Nephron progenitor cell (in vitro differentiated cells): ENCODE measurements around the gene RNF220.

Experiments
- DNase-seq: peaks from one replicate; pipeline ENCODE4 v3.0.0; 2021
- H3K27ac Mint-ChIP-seq: 2 replicates; pipeline ENCODE4 v1.8.0; 2021; ENCODE audit warnings: mild to moderate bottlenecking, moderate library complexity, mixed read lengths
- H3K27me3 Mint-ChIP-seq: 2 replicates; pipeline ENCODE4 v1.8.0; 2021; ENCODE audit warnings: mild to moderate bottlenecking, low read depth, mixed read lengths; ENCODE audit not compliant: poor library complexity
- H3K36me3 Mint-ChIP-seq: 2 replicates; pipeline ENCODE4 v1.8.0; 2021; ENCODE audit warnings: low read depth, mixed read lengths
- H3K4me1 Mint-ChIP-seq: 2 replicates; pipeline ENCODE4 v1.8.0; 2021; ENCODE audit warnings: mixed read lengths
- H3K4me3 Mint-ChIP-seq: 2 replicates; pipeline ENCODE4 v1.8.0; 2021; ENCODE audit warnings: mild to moderate bottlenecking, moderate library complexity, mixed read lengths
- H3K9me3 Mint-ChIP-seq: 2 replicates; pipeline ENCODE4 v1.8.0; 2021; ENCODE audit warnings: mild to moderate bottlenecking, moderate library complexity, mixed read lengths
- TF ChIP-seq, protein P1 (sequence below): fragments of 200-600 bp; sonication (generic); IDR thresholded peaks from 2 replicates; pipeline ENCODE4 v1.5.0; 2021; ENCODE audit warnings: antibody characterized with exemption

The RNF220 gene

DNA sequence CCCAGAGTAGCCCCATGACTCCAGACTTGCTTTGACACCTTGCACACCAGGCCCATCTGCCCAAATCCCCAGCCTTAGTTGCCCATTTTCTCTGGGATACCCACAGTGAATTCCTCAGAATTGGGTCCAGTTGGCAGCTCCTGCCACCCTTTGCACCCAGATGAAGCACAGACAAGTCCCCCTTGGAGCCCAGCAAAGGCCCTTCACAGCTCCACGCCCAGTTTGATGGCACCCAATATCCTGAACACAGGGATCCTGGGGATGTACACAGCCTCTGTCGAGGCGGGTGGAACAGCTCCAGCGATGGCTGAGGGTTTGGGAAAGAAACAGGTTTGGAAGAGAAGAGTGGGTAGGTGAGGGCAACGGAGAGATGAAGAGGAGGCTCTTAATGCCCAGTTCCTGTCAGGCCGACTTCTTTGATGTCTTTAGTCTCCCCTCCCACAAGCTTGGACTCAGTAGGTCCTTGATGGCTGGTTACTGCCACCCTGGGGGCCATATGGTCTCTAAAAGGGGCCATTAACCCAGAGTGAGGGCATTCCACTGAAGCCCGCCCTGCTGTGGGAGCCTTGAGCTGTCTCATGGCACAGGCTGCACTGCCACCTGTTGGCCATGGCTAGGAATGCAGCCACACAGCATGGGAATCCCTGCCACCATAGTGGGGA is 247.5 kb downstream of the RNF220 start:
- Mint-ChIP-seq H3K27ac (no peak overlapping the region), H3K9me3 (no peaks in the 10 kb centered on the region), H3K36me3 (peaks cover 28% of the 10 kb centered on the region), H3K4me3 (no peak overlapping the region), H3K27me3 (peaks cover 35% of the 10 kb centered on the region), H3K4me1 (peaks cover 84% of the 10 kb centered on the region)
- TF ChIP-seq, protein P1, sequence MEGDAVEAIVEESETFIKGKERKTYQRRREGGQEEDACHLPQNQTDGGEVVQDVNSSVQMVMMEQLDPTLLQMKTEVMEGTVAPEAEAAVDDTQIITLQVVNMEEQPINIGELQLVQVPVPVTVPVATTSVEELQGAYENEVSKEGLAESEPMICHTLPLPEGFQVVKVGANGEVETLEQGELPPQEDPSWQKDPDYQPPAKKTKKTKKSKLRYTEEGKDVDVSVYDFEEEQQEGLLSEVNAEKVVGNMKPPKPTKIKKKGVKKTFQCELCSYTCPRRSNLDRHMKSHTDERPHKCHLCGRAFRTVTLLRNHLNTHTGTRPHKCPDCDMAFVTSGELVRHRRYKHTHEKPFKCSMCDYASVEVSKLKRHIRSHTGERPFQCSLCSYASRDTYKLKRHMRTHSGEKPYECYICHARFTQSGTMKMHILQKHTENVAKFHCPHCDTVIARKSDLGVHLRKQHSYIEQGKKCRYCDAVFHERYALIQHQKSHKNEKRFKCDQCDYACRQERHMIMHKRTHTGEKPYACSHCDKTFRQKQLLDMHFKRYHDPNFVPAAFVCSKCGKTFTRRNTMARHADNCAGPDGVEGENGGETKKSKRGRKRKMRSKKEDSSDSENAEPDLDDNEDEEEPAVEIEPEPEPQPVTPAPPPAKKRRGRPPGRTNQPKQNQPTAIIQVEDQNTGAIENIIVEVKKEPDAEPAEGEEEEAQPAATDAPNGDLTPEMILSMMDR = peak; percentile 94
- DNase-seq = peak; percentile 90

DNA sequence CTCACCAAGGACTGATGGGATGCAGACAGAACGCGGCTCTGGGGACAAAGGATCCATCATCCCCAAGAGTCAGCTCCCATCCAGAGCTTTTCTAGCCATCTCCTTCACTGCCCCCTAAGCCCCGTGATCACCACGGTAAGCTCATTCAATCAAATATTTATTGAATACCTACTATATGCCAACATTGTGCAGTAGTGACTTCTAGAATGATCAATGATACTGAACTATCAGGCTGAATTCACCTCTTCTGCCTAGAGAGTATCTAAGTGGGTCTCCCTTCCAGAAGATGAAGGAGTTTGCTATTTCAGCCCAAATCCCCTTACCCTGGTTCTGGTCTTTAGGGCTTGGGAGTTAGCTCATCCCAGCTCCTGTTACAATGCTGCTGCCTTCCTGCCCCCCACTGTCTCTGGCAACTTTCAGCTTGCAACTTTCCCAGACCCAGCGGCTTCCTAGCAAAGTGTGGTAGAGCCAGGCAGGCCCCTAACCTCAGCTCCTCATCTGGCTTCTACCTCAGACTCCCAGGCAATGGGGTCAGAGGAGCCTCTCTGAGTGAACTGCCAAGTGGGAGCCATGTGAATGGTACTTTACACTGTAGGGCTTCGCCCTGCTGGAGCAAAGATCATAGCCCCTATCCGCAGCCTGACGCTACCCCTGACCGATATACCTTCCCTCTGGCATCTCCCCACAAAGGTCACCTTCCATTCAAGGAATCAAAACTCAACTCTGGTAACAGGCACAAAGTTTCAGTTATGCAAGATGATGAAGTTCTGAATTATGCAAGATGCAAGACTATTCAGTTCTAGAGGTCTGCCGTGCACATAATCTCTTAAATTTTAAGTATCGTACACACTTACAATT is 248.3 kb downstream of the RNF220 start:
- Mint-ChIP-seq H3K9me3 (no peaks in the 10 kb centered on the region), H3K4me3 (no peak overlapping the region), H3K36me3 (peaks cover 27% of the 10 kb centered on the region), H3K27me3 (peaks cover 35% of the 10 kb centered on the region), H3K4me1 (peaks cover 83% of the 10 kb centered on the region), H3K27ac (no peak overlapping the region)
- no peak for DNase-seq
- TF ChIP-seq, protein P1 = peak; percentile 38

DNA sequence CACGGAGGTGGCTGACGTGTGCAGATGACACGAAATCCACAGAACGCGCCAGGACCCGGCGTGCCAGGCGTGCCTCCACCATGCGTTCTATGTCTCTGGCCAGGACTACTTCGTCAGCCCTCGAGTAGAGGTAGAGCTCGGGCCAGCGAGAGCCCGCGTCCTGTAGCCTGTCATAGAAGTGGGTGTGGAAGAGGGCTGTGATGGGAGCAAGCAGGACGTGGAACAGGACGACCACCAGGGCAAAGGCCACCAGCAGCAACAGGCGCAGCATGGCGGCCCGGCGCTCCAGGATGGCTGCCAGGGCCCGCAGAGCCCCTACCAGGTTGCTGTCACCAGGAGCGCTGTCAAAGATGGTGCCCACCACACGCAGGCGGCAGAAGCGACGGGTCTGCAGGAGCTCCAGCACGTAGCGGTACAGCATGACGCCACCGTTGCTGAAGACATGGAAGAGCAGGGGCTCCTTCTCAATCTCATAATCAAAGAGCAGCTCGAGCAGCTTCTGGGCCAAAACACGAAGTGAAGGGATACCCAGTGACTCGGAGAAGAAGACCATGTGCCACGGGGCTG is 249.6 kb downstream of the RNF220 start:
- Mint-ChIP-seq H3K4me3 (no peak overlapping the region), H3K27me3 (peaks cover 33% of the 10 kb centered on the region), H3K4me1 (peaks cover 72% of the 10 kb centered on the region), H3K27ac (no peak overlapping the region), H3K36me3 (peaks cover 16% of the 10 kb centered on the region), H3K9me3 (no peaks in the 10 kb centered on the region)
- DNase-seq = no peak
- TF ChIP-seq, protein P1 = no peak

DNA sequence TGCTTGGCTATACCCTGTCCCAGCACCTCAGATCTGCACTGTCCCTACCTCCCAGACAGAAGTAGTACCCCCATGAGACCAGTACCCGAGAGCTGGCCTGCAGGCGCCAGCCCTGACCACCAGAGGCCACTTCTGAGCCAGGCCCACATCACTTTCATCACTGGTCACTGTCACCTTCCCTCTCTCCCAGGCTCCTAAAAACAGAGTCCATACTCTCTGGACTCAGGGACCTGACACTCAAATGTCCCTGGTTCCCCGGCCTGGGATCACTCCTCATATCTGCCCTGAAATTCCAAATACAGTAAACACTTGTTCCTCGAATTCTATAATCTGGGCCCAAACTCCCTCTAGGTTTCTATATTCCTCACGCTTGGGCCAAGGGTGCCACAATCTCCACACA is 250.6 kb downstream of the RNF220 start:
- peaks cover 16% of the 10 kb centered on the region for H3K36me3 Mint-ChIP-seq
- H3K9me3 Mint-ChIP-seq = no peaks in the 10 kb centered on the region
- DNase-seq = no peak
- TF ChIP-seq, protein P1 = peak; percentile 74
- no peak overlapping the region for H3K4me3 Mint-ChIP-seq
- peaks cover 33% of the 10 kb centered on the region for H3K27me3 Mint-ChIP-seq
- H3K4me1 Mint-ChIP-seq = peaks cover 63% of the 10 kb centered on the region
- H3K27ac Mint-ChIP-seq = no peak overlapping the region

DNA sequence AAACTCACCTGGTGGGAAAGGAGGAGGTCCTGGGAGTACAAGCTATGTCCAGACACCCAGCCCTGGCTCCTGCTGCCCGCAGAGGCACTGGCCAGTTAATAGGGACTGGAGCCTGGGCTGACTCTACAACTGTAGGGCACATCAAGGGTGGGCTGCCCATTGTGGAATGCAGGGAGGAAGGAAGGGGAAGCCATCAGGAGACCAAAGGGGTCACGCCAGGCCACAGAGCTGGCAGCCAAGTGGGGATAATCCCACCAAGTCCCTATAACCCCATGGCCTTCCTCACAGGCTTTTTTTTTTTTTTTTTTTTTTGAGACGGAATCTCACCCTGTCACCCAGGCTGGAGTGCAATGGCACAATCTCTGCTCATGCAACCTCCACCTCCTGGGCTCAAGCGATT is 254.5 kb downstream of the RNF220 start:
- Mint-ChIP-seq H3K4me1 (peaks cover 58% of the 10 kb centered on the region), H3K36me3 (peaks cover 5% of the 10 kb centered on the region), H3K4me3 (no peak overlapping the region), H3K9me3 (no peaks in the 10 kb centered on the region), H3K27me3 (peaks cover 29% of the 10 kb centered on the region), H3K27ac (no peak overlapping the region)
- no peak for DNase-seq
- TF ChIP-seq, protein P1 = no peak
